Stimulated activated CD4-positive, alpha-beta T cell treated with anti-CD3 and anti-CD28 coated beads, Interleukin-4, amount 100 ng/mL, for 4 hours (primary cell): ENCODE measurements around the gene STBD1.
"Not testable (repeated sequence)": the region's sequence is repeated elsewhere in the genome, so short reads cannot be mapped to it uniquely, and the experiment has no call there.

Source experiments
- DNase-seq, 2 experiments: peaks; one replicate each; pipeline ENCODE4 v3.0.0-alpha.2; 2020

STBD1 gene

GRCh38 chr4:76305971-76306881 lies at the start of gene STBD1:
TSS of gene STBD1 (plus strand) at chr4:76306733. CDS start at chr4:76306770, 37 bp downstream.
- peak in 1 of 2 experiments; percentile 22 for DNase-seq

- DNase-seq: no peak
Measured at GRCh38 chr4:76256968-76257367, 49.6 kb upstream of the STBD1 start.

DNA sequence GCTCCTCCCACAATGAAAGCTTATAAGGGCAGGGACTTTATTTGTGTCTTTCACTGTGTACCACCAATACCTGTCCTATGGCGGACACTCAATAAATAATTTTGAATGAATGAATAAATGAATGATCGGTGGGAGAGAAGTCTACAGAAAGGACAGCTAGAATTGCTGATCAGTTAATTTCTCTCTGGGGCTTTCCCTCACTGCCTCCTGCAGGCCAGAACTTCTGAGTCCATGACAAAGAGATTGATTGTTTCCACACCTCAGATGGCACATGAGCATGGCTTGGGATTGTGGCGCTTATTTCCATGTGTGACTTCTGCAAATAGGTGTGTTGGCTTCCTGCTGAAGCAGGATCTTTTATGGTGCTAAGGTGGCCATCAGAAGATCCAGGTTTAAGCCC lies 48.7 kb upstream of the STBD1 start:
- no peak for DNase-seq

GRCh38 chr4:76260571-76260970 lies 46.0 kb upstream of the STBD1 start:
- no peak for DNase-seq

GRCh38 chr4:76265631-76266218 lies 40.8 kb upstream of the STBD1 start:
- DNase-seq: no peak

- no peak for DNase-seq
Measured at GRCh38 chr4:76266627-76267026, 39.9 kb upstream of the STBD1 start.

GRCh38 chr4:76267811-76268210 lies 38.7 kb upstream of the STBD1 start:
- no peak for DNase-seq

DNA sequence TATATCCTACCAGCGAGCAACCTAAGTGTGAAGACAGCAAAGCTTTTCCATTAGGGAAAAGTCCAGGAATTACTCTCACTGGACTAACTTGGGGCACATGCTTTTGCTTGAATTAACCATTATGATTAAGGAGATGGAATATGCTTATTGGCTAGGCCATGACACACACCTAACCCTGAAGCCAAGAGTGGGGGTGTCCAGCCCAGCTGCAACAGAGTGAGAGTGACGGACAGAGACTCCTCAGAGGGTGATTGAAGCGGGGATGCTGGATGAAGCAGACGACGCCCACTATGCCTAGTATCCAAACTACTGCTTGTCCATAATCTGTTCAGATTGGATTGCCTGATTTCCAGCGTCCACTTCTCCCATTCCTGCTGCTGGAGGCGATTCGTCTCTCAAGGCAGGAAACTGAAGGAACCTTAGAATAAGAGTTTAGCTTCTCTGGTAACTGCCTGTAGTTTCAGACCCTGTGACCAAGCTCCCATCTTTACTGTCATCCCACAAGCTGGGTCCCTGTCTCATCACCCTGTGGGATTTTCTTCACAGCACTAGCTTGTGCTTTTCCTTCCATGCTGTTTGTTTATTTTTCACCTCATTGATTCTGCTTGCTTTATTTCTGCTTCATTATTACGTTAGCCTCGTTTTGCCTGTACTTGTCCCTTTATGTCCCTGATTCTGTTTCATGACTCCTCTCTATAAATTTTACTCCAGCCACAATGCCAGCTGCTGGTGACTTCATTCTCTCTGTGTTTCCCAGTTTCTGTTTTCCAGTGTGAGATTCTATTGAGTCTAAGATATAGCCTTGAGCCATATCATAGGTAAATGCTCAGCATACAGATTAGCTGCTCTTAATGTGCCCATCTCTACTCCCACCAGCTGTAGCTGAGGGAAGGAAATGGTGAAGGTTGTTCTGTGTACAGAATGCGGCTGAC lies 36.0 kb upstream of the STBD1 start:
- no peak for DNase-seq

DNA sequence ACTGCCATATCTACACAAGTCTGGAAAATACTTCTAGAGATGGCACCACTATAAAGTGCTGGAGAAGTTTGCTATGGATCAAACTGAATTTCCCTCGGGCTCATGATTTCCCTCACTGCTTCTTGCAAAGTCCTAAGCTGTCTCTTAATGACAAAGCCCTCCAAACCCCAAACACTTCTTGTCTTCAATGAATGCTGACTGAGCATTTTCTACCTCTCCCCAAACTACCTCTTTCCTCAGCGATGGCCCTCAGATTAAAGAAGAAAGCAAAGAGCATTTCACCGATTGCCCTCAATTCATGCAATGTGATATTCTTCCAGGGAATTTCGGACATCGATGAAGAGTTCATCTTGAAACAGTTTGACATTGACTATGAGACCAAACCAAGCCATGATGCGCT lies 35.3 kb upstream of the STBD1 start:
- no peak for DNase-seq

GRCh38 chr4:76272073-76272472 lies 34.5 kb upstream of the STBD1 start:
- no peak for DNase-seq

GRCh38 chr4:76272582-76272981 lies 34.0 kb upstream of the STBD1 start:
- DNase-seq: no peak

DNA sequence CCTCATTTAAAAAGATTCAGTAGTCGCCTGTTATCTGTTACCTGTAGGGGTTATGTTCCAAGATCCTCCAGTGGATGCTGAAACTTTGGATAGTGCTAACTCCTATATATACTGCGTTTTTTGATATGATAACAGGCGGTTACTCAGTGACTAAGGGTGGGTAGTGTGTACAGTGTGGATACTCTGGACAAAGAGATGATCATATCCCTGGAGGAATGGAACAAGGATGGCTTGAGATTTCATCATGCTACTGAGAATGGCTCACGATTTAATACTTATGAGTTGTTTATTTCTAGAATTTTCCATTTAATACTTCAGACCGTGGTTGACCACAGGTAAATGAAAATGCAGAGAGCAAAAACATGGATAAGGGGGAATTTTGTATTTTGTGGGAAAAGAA lies 33.5 kb upstream of the STBD1 start:
- DNase-seq: no peak

DNA sequence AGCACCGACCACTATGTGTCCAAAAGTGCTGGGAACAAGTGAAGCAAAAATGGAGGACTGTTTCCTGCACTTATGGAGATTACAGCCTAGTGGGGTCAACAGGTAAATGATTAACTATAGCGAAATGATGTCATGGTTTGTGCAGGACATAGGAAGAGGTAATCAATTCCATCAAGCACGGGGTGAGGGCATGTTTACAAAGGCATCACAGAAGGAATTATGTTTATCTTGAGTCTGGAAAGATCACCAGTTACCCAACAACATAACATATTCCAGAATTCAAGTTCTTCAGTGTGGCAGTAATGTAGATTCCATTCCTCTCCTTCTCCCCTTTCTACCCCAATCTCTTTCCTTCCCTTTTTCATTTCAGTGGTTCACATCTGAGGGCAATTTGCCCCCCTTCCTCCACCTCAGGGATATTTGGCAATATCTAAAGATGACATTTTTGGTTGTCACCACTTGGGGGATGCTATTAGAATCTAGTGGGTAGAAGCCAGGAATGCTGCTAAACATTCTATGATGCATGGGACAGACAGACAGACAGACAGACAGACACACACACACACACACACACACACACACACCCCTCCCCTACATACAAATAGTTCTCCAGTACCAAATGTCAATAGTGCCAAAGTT lies 30.9 kb upstream of the STBD1 start:
- no peak for DNase-seq

DNA sequence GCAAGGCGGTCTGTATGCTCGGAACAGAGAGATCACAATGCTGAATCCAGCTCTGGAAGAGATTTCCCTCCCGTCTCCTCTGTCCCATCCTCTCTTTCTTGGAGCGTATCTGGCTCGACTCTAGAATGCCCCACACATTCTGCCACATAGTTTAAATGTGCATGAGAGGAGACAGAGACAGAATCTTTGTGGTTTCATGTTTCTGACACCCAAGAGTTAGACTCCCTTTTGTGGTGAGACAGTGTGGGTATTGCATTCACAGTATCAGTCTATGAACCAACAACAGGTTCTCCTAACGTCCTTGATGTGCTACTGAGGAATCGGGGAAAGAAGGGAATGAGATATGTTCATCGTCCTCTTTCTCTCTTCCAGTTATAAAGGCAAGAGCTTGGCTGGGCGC lies 29.7 kb upstream of the STBD1 start:
- no peak for DNase-seq

- no peak for DNase-seq
Measured at GRCh38 chr4:76277667-76278066, 28.9 kb upstream of the STBD1 start.

DNA sequence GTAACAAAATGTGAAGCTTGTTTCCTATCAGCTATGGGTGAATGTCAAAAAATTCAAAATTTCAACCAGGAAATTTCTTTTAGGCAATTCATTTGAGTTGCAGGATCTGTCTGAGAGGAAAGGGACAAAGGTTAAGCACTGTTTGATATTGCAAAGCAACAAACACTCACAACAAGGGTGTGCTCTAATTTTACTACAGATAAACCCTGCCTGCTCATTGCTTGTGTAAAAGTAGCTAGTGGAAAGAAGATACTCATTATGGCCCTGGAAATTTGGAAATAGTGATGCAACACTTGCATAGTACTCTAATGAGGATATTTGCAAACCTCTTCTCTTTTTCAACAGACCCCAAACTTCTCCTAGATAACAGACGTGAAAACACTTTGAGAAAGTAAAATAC lies 27.9 kb upstream of the STBD1 start:
- DNase-seq: no peak

GRCh38 chr4:76279462-76279861 lies 27.1 kb upstream of the STBD1 start:
- DNase-seq: no peak

GRCh38 chr4:76280488-76281441 lies 25.8 kb upstream of the STBD1 start:
- no peak for DNase-seq

- not testable (repeated sequence) for DNase-seq
Measured at GRCh38 chr4:76281594-76281993, 24.9 kb upstream of the STBD1 start.

DNA sequence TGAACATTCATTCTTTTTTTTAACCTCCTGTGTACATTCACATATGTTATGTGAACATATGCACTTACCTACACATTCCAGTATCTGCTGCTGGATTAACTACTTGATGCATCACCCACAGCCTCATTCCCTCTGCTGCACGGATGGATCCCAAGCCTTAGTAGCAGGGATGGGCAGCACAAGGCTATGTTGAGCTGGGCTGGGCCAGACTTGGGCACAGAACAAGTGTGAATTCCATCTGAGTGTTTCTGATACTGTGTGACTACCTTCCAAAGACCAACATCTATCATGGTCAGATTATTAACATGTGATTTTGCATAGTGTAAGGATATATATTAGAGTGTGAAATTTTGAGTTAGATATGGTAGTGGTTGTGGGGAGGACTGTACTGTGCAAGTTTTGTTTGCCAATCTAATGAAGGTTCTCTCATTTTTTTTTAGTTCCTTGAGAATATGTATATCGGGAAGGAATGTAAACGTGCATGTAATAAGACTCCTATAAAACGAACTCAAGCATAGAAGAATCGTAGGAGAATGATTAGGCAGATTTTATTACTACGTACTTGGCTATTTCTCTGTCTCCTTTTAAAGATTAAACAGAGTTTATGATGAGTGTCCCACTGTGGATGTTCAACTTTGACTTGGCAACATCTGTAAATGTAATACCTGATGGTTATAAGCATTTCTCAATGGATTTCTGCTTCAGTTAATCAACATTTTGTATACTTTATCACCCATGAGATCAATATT lies 23.4 kb upstream of the STBD1 start:
- no peak for DNase-seq

GRCh38 chr4:76283900-76284299 lies 22.6 kb upstream of the STBD1 start:
- DNase-seq: no peak
